Ishikawa (cell line): ENCODE data around the gene LYST.

Source experiments
- CEBPB ChIP-seq: IDR thresholded peaks from 2 replicates; pipeline ENCODE4 v1.6.1; 2012
- CREB1 ChIP-seq: IDR thresholded peaks from 2 replicates; pipeline ENCODE4 v1.6.1; 2012; ENCODE audit warnings: low read depth
- EGR1 ChIP-seq: IDR thresholded peaks from 2 replicates; pipeline ENCODE4 v1.6.1; 2012
- EP300 ChIP-seq: IDR thresholded peaks from 2 replicates; pipeline ENCODE4 v1.6.1; 2012; ENCODE audit warnings: borderline replicate concordance
- FOXM1 ChIP-seq: IDR thresholded peaks from 2 replicates; pipeline ENCODE4 v1.6.1; 2012; ENCODE audit warnings: low read depth, borderline replicate concordance
- NFIC ChIP-seq: IDR thresholded peaks from 2 replicates; pipeline ENCODE4 v1.6.1; 2012
- RAD21 ChIP-seq: IDR thresholded peaks from 2 replicates; pipeline ENCODE4 v1.6.1; 2012; ENCODE audit warnings: low read depth
- TAF1 ChIP-seq: IDR thresholded peaks from 2 replicates; pipeline ENCODE4 v1.6.1; 2012; ENCODE audit warnings: low read depth, mild to moderate bottlenecking
- TCF12 ChIP-seq: IDR thresholded peaks from 2 replicates; pipeline ENCODE4 v1.6.1; 2012; ENCODE audit warnings: low read depth
- TEAD4 ChIP-seq: IDR thresholded peaks from 2 replicates; pipeline ENCODE4 v1.6.1; 2012
- YY1 ChIP-seq: IDR thresholded peaks from 2 replicates; pipeline ENCODE4 v1.6.1; 2012; ENCODE audit warnings: low read depth
- ZBTB7A ChIP-seq: IDR thresholded peaks from 2 replicates; pipeline ENCODE4 v1.6.1; 2012; ENCODE audit warnings: low read depth
- TF ChIP-seq, protein P1 (sequence below): IDR thresholded peaks from 2 replicates; pipeline ENCODE4 v1.6.1; 2012
- TF ChIP-seq, protein P2 (sequence below): IDR thresholded peaks from 2 replicates; pipeline ENCODE4 v1.6.1; 2012
- TF ChIP-seq, protein P3 (sequence below): IDR thresholded peaks from 2 replicates; pipeline ENCODE4 v1.6.1; 2012; ENCODE audit warnings: low read depth, mild to moderate bottlenecking

The LYST gene

DNA sequence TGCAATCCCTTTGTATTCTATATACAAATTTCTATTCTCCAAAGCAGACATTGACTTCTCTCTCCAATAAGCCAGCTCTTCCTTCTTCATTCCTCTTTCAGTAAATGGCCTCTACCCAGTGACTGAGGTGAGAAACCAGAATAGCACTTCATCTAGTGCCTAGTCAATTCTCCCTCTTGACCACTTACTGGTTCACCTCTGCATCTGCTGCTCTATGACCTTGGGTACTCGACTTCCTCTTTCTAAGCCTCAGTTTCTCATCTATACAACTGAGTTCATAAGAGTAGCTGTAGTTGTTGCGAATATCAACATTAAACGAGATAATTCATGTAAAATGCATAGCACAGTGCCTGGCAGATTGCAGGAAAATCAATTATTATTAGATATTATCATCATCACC is 12.4 kb downstream of the LYST start:
- no peak for TF ChIP-seq TEAD4
- TF ChIP-seq TCF12, result no peak
- no peak for TF ChIP-seq CEBPB

DNA sequence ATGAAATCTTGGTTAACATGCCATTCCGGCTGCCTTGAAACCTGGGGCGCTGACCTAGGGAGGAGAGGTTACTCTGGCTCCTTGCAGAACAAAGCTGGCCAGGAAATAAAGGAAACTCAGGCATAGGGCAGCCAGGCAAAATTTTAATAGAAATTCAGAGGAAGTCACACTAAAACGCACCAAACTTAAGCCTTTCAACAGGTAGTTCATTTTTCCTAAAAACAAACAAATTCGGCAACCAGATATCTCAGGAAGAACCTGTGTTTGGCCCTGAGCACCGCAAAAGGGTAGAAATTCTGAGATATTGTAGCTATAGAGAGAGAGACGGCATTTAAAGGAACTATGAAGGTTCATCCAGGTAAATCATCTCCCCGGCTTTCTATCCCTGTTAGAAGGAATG is 13.1 kb downstream of the LYST start:
- no peak for TF ChIP-seq TAF1
- no peak for TF ChIP-seq TCF12
- no peak for TF ChIP-seq FOXM1
- TF ChIP-seq RAD21, result no peak
- TF ChIP-seq NFIC, result no peak
- TF ChIP-seq EP300, result no peak
- no peak for TF ChIP-seq ZBTB7A
- no peak for TF ChIP-seq YY1
- no peak for TF ChIP-seq CEBPB
- TF ChIP-seq, protein P1, sequence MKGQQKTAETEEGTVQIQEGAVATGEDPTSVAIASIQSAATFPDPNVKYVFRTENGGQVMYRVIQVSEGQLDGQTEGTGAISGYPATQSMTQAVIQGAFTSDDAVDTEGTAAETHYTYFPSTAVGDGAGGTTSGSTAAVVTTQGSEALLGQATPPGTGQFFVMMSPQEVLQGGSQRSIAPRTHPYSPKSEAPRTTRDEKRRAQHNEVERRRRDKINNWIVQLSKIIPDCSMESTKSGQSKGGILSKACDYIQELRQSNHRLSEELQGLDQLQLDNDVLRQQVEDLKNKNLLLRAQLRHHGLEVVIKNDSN, result no peak
- no peak for TF ChIP-seq CREB1
- TF ChIP-seq, protein P2, sequence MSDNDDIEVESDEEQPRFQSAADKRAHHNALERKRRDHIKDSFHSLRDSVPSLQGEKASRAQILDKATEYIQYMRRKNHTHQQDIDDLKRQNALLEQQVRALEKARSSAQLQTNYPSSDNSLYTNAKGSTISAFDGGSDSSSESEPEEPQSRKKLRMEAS, result no peak
- TF ChIP-seq EGR1, result no peak
- no peak for TF ChIP-seq TEAD4
- TF ChIP-seq, protein P3, sequence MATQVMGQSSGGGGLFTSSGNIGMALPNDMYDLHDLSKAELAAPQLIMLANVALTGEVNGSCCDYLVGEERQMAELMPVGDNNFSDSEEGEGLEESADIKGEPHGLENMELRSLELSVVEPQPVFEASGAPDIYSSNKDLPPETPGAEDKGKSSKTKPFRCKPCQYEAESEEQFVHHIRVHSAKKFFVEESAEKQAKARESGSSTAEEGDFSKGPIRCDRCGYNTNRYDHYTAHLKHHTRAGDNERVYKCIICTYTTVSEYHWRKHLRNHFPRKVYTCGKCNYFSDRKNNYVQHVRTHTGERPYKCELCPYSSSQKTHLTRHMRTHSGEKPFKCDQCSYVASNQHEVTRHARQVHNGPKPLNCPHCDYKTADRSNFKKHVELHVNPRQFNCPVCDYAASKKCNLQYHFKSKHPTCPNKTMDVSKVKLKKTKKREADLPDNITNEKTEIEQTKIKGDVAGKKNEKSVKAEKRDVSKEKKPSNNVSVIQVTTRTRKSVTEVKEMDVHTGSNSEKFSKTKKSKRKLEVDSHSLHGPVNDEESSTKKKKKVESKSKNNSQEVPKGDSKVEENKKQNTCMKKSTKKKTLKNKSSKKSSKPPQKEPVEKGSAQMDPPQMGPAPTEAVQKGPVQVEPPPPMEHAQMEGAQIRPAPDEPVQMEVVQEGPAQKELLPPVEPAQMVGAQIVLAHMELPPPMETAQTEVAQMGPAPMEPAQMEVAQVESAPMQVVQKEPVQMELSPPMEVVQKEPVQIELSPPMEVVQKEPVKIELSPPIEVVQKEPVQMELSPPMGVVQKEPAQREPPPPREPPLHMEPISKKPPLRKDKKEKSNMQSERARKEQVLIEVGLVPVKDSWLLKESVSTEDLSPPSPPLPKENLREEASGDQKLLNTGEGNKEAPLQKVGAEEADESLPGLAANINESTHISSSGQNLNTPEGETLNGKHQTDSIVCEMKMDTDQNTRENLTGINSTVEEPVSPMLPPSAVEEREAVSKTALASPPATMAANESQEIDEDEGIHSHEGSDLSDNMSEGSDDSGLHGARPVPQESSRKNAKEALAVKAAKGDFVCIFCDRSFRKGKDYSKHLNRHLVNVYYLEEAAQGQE, result no peak

DNA sequence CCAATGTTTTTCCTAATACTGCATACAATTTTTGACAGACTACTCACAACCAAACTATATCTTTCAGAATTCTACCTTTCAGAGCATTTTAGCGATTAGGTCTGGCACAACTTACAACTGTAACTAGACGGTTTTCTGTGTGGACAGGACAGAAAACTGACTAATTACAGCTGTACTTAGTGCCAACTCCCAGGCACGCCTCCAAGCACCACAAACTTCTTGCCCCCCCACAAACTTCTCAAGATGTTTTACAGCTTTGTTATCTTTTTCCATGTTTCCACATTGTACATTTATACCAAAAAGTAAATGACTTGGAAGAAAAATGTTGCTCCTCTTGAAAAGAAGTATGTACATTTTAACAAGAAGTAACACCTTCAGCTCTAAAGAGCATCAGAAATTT is 13.8 kb downstream of the LYST start:
- TF ChIP-seq TEAD4 (no peak), ZBTB7A (no peak), CEBPB (no peak)

DNA sequence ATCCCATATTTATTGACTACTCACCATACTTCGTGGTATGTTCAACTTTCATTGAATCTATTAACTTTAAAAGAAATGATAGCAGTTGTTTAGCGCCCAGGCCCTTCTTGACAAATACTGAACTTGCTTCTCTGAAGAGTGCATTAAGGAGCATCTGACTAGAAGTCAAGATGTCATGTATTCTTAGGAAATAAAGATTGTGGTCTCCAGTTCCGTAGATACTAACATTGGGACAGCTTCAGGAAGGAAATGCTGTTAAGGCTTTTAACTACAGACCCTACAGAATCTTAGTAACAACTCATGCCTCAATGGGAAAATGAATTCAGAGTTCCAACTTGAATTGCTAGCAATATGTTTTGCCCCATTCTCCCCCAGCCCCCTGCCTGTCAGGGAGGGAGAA is 14.8 kb downstream of the LYST start:
- TF ChIP-seq CEBPB (no peak), TEAD4 (no peak), EP300 (no peak), ZBTB7A (no peak), EGR1 (no peak), CREB1 (no peak), YY1 (no peak), RAD21 (no peak), NFIC (no peak)
- TF ChIP-seq, protein P1, result no peak
- TF ChIP-seq, protein P2, result no peak

DNA sequence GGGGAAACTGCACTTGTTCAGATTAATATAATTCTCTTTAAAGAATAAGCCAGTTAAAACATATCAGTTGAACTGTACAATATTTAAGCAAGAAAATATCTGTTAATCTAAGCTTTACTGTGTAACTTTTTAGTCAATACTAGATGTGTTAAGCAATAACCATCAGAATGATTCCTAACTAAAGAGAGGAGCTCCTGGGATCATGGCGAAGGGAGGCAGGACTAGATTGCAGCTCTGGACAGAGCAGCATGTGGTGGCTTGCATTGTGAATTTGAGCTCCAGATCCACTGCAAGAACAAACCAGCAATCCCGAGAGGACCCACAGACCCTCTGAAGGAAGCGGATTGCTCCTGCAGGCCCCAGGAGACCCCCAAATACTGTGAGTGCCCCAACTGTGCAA is 21.9 kb downstream of the LYST start:
- TF ChIP-seq, protein P1, result no peak
- no peak for TF ChIP-seq EGR1
- TF ChIP-seq TEAD4, result no peak
- TF ChIP-seq RAD21, result no peak

DNA sequence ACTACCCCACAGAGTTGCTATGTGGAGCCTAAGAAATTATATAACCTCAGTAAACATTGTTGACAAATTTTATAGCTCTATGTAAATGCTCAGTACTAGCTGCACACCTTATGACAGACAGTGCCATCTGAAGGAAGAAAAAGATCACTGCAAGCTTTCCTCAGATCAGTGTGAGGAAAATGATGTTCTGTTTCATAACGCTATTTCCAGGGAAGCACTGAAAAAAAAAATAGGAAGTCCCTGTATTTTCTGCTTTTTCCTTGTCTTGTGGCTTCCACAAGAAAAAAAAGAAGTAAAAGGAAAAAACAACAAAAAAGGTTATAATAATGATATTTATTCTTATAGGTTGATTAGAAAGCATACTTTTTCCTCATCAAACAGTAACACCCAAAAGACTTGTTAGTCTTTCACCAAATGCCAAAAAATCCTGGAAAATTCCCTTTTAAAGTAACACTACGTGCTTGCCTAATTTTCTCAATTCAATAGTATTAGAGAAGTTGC is 23.2 kb downstream of the LYST start:
- TF ChIP-seq CEBPB (no peak), TCF12 (no peak), EGR1 (no peak), CREB1 (no peak), ZBTB7A (no peak), TEAD4 (no peak), RAD21 (peak; percentile 58), TAF1 (no peak)

DNA sequence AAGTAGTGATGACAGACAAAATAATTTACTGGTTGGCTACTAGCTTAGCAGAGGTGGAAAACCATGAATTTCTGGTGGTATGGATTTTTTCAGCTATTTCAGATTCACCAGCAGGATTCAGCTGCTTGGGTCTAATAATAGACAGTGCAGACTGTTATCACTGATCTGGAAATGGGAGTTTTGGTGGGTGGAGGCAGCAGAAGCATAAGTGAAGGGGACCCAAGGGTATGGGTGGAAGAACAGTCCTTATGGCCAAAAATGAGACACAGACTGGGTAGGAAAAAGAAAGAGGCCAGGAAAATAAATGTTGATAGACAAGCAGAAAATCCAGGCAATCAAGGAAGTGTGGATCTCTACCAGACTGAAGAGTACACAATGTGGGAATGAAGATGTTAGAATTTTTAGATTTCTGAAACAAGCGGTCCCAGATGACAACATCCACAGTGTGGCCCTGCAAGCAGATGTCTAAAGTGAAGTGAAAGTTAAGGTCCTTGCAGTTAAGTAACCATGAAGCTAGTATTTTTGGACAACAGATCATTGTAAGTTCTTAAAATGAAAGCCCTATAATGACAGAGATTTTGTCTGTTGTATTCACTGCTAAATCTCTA is 24.7 kb downstream of the LYST start:
- TF ChIP-seq, protein P3, result no peak
- TF ChIP-seq RAD21 (no peak), TCF12 (no peak), FOXM1 (no peak), TAF1 (no peak), CREB1 (no peak), YY1 (no peak)
- TF ChIP-seq, protein P1, result no peak
- TF ChIP-seq, protein P2, result no peak
